Measurements from ENCODE around the gene GDA. TPM values are rescaled to one million over a fixed set of nuclear protein-coding genes. Genes with fewer than 3 reads are reported as not detected.
"Not testable (repeated sequence)": the region's sequence is repeated elsewhere in the genome, so short reads cannot be mapped to it uniquely, and the experiment has no call there.

GDA gene
- total RNA-seq, 1 donor from 2014 or later = 0.04 TPM

DNA sequence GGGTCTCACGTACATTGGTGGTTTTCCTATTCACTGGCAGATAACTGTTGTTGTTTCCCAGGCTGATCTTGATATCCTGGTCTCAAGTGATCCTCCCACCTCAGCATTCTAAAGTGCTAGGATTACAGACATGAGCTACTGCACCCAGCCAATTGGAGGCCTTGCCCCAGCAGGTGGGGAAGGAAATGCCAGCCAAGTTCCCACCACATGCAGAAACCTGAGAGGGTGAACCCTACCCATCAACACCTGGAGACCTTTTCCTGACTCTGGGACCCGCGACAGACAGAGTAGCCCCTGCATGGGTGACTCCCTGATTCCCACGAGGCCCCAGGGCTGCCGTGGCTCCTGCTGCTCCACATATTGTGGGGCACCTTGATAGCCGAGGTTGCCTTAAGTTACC is 107.7 kb downstream of the GDA start:
- Histone ChIP-seq H3K36me3 (ENCODE audit: control insufficient read depth, insufficient read depth, low read length) (no peaks in the 10 kb centered on the region), H3K27me3 (ENCODE audit: control insufficient read depth, insufficient read depth, low read length) (no peaks in the 10 kb centered on the region), H3K4me3 (ENCODE audit: low read depth, low read length) (no peak overlapping the region)
- no peak for DNase-seq (ENCODE audit: low read depth)
- TF ChIP-seq, protein P1, sequence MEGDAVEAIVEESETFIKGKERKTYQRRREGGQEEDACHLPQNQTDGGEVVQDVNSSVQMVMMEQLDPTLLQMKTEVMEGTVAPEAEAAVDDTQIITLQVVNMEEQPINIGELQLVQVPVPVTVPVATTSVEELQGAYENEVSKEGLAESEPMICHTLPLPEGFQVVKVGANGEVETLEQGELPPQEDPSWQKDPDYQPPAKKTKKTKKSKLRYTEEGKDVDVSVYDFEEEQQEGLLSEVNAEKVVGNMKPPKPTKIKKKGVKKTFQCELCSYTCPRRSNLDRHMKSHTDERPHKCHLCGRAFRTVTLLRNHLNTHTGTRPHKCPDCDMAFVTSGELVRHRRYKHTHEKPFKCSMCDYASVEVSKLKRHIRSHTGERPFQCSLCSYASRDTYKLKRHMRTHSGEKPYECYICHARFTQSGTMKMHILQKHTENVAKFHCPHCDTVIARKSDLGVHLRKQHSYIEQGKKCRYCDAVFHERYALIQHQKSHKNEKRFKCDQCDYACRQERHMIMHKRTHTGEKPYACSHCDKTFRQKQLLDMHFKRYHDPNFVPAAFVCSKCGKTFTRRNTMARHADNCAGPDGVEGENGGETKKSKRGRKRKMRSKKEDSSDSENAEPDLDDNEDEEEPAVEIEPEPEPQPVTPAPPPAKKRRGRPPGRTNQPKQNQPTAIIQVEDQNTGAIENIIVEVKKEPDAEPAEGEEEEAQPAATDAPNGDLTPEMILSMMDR (IDR thresholded peaks at IDR 0.05; ENCODE audit: insufficient read depth, low read length, poor library complexity, severe bottlenecking) = no peak

DNA sequence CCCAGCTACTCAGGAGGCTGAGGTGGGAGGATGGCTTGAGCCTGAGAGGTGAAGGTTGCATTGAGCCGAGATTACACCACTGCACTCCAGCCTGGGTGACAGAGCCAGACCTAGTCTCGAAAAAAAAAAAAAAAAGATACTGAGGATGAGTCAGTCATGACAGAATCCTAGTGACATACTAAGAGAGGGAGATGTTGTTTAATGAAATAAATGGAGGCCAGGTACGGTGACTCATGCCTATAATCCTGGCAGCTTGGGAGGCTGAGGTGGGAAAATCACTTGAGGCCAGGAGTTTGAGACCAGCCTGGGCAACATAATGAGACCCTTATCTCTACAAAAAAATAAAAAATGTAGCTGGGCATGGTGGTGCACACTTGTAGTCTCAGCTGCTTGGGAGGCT is 108.6 kb downstream of the GDA start:
- no peak for DNase-seq (ENCODE audit: low read depth)
- TF ChIP-seq, protein P1 (IDR thresholded peaks at IDR 0.05; ENCODE audit: insufficient read depth, low read length, poor library complexity, severe bottlenecking) = no peak
- H3K27me3 ChIP-seq (ENCODE audit: control insufficient read depth, insufficient read depth, low read length) = no peaks in the 10 kb centered on the region
- no peak overlapping the region for H3K4me3 ChIP-seq (ENCODE audit: low read depth, low read length)
- H3K36me3 ChIP-seq (ENCODE audit: control insufficient read depth, insufficient read depth, low read length) = no peaks in the 10 kb centered on the region

DNA sequence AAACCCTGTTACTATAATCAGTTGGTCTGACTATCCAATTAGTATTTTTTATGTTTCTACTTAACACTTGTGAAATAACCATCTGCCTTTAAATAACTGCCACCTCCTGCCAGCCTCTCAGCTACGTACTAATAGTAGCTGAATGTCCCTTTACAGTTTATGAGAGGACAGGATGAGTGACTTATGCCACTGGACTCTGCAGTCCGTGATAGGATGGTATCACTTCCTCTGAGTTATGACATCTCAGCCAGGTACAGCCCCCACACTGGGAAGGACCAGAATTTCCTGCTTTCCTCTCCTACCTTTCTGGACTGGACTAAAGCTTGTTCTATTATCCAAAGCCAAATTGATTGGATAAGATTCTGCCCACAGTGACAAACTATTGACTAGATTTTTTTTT is 112.8 kb downstream of the GDA start:
- Histone ChIP-seq H3K4me3 (ENCODE audit: low read depth, low read length) (no peak overlapping the region), H3K36me3 (ENCODE audit: control insufficient read depth, insufficient read depth, low read length) (no peaks in the 10 kb centered on the region), H3K27me3 (ENCODE audit: control insufficient read depth, insufficient read depth, low read length) (no peaks in the 10 kb centered on the region)
- DNase-seq (ENCODE audit: low read depth) = no peak
- TF ChIP-seq, protein P1 (IDR thresholded peaks at IDR 0.05; ENCODE audit: insufficient read depth, low read length, poor library complexity, severe bottlenecking) = no peak

DNA sequence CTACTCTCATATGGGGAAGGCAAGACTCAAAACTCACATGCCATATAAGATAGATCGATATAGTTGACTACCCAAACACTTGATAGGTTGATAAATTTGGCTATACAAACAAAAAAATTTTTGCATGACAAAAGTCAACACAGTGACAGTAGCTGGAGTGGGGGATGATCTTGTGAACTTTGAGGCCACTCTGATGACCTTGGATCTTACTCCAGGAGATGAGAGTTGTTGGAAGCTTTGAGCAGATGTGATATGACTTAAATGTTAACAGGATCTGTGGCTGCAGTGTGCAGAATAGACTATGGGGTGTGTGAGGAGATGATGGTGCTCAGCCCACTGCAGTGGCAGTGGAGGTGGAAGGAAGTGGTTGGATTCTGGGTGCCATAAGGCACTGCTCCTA is 114.3 kb downstream of the GDA start:
- Histone ChIP-seq H3K36me3 (ENCODE audit: control insufficient read depth, insufficient read depth, low read length) (no peaks in the 10 kb centered on the region), H3K27me3 (ENCODE audit: control insufficient read depth, insufficient read depth, low read length) (no peaks in the 10 kb centered on the region), H3K4me3 (ENCODE audit: low read depth, low read length) (no peak overlapping the region)
- no peak for DNase-seq (ENCODE audit: low read depth)
- TF ChIP-seq, protein P1 (IDR thresholded peaks at IDR 0.05; ENCODE audit: insufficient read depth, low read length, poor library complexity, severe bottlenecking) = no peak

DNA sequence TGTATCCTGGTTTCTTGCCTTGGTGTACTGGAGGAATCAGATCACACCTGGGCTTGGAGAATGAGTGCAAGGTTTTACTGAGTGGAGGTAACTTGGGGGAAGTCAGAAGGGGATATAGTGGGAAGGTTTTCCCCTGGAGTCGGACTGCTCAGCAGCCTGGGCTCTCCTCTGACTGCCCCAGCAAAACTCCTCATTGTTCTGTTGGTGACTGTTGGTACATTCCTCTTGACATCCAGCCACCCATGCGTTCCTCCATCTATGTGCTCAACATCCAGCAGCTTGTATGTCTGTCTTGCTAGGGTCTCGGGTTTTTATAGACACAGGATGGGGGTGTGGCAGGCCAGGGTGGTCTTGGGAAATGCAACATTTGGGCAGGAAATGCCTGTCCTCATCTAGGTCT is 119.7 kb downstream of the GDA start:
- no peaks in the 10 kb centered on the region for H3K36me3 ChIP-seq (ENCODE audit: control insufficient read depth, insufficient read depth, low read length)
- H3K27me3 ChIP-seq (ENCODE audit: control insufficient read depth, insufficient read depth, low read length) = no peaks in the 10 kb centered on the region
- TF ChIP-seq, protein P1 (IDR thresholded peaks at IDR 0.05; ENCODE audit: insufficient read depth, low read length, poor library complexity, severe bottlenecking) = no peak
- no peak for DNase-seq (ENCODE audit: low read depth)
- no peak overlapping the region for H3K4me3 ChIP-seq (ENCODE audit: low read depth, low read length)

DNA sequence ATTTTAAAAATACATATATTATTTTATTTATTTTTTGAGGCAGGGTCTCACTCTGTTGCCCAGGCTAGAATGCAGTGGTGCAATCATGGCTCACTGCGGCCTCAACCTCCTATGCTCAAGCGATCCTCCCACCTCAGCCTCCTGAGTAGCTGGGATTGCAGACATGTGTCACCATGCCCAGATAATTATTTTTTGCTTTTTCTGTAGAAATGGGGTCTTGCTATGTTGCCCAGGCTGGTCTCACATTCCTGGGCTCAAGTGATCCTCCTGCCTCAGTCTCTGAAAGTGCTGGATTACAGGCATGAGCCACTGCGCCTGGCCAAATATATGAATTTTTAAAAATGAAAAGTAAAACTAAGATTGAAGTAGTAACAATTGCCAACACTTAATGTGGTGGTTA is 121.1 kb downstream of the GDA start:
- H3K36me3 ChIP-seq (ENCODE audit: control insufficient read depth, insufficient read depth, low read length); H3K27me3 ChIP-seq (ENCODE audit: control insufficient read depth, insufficient read depth, low read length); H3K4me3 ChIP-seq (ENCODE audit: low read depth, low read length); DNase-seq (ENCODE audit: low read depth): not testable (repeated sequence)

Data from kidney epithelial cell (primary cell).